ENCODE results near the gene ADGRB2. TPM values are rescaled to one million over a fixed set of nuclear protein-coding genes. Genes with fewer than 3 reads are reported as not detected.

The ADGRB2 gene
- polyA plus RNA-seq, 3 donors, result not detected

DNA sequence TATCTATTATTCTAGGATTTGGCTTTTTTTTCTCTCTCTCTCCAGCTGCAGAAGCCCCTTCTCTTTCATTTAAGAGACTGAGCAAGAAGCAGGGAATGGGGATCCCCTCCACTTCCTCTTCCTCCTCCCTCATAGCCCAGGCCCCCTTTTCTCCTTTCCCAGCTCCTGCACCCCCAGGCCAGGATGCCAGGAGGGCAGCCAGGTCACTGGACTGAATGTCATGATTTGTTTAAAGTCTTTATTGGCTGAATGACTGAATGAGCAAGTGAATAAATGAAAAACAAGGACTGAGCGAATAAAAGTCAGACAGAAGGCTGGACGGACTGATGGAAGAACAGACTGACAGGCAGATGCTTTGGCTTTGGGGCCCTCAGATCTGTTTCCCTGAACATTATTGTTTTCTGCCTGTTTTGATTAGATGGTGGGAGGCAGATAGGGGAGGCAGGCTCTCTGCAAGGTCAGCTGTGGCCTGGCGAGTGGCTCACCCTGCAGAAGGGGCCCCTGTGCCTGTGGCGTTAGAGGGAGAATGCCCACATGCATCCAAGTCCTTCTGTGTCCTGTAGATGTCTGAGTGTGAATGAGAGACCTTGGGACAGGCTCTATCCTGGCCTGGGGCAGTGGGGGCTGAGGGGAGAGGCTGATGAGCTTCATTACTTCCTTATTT lies 20.3 kb upstream of the ADGRB2 start:
- no peak for DNase-seq
- TF ChIP-seq, protein P1, sequence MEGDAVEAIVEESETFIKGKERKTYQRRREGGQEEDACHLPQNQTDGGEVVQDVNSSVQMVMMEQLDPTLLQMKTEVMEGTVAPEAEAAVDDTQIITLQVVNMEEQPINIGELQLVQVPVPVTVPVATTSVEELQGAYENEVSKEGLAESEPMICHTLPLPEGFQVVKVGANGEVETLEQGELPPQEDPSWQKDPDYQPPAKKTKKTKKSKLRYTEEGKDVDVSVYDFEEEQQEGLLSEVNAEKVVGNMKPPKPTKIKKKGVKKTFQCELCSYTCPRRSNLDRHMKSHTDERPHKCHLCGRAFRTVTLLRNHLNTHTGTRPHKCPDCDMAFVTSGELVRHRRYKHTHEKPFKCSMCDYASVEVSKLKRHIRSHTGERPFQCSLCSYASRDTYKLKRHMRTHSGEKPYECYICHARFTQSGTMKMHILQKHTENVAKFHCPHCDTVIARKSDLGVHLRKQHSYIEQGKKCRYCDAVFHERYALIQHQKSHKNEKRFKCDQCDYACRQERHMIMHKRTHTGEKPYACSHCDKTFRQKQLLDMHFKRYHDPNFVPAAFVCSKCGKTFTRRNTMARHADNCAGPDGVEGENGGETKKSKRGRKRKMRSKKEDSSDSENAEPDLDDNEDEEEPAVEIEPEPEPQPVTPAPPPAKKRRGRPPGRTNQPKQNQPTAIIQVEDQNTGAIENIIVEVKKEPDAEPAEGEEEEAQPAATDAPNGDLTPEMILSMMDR (IDR thresholded peaks at IDR 0.05), result no peak
- Histone ChIP-seq H3K4me2 (replicated peaks; ENCODE audit: extremely low read depth, low read length, poor library complexity, severe bottlenecking) (no peak overlapping the region), H3K4me3 (replicated peaks in 1 of 3; ENCODE audit: low read depth in 2 of 3, low read length in 3 of 3) (no peak overlapping the region), H4K20me1 (ENCODE audit: insufficient read depth, low read length) (no peaks in the 10 kb centered on the region), H3K9ac (ENCODE audit: insufficient read depth, low read length, poor library complexity, severe bottlenecking) (no peak overlapping the region), H3K79me2 (ENCODE audit: insufficient read depth, low read length) (no peaks in the 10 kb centered on the region), H3K4me1 (ENCODE audit: control insufficient read depth in 1 of 2, insufficient read depth in 2 of 2, low read length in 2 of 2) (peaks cover 8 to 17% of the 10 kb centered on the region in 2 donors), H3K9me3 (replicated peaks in 1 of 2; ENCODE audit: control insufficient read depth in 1 of 2, insufficient read depth in 1 of 2, low read length in 2 of 2) (no peaks in the 10 kb centered on the region), H3K27me3 (ENCODE audit: control insufficient read depth in 2 of 2, insufficient read depth in 2 of 2, low read length in 2 of 2) (no peaks in the 10 kb centered on the region), H2AFZ (ENCODE audit: insufficient read depth, low read depth, low read length, poor library complexity, severe bottlenecking) (no peak overlapping the region), H3K36me3 (replicated peaks in 1 of 2; ENCODE audit: control insufficient read depth in 1 of 2, insufficient read depth in 2 of 2, low read length in 2 of 2) (no peaks in the 10 kb centered on the region), H3K27ac (ENCODE audit: low read depth in 1 of 2, low read length in 2 of 2) (no peak overlapping the region)
- Mint-ChIP-seq H3K9me3 (peaks cover 0 to 2% (median 0%) of the 10 kb centered on the region in 7 donors), H3K27me3 (ENCODE audit: low read depth in 3 of 3) (peaks cover 0 to 6% (median 4%) of the 10 kb centered on the region in 3 donors), H3K4me3 (no peak overlapping the region), H3K4me1 (peaks cover 8% of the 10 kb centered on the region), H3K36me3 (no peaks in the 10 kb centered on the region), H3K27ac (no peak overlapping the region)
- intact Hi-C loops (cut with micrococcal nuclease), result loop anchor here (5.0 to 10.0 kb wide), 3 partner anchors 137 to 490 kb away; partner anchors contain the start of genes SNRNP40 (in 1 of the 2) and ZCCHC17 (in 1 of the 2)
- WGBS (ENCODE audit: insufficient coverage), result 94% methylated on average over 4 of the region's 4 CpGs

DNA sequence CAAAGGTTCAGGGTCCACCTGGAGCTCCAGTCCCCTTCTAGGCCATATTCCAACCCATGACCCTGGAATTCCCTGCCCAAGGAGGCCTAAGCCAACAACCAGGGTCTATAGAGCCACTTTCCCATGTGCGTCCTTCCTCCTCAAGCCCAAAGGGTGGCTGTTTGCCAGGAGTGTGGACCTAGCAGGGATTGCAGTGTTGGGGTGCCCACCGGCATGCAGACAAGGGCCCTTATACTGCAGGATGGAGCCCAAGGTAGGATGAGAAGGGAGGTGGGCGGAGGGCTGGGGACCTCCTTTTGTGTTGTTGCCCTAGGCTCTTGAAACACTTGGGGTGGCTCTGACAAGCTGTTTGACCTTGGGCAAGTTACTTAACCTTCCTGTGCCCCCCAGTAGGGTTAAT lies 19.7 kb upstream of the ADGRB2 start:
- H3K27me3 ChIP-seq (ENCODE audit: control insufficient read depth in 2 of 2, insufficient read depth in 2 of 2, low read length in 2 of 2), result no peaks in the 10 kb centered on the region
- Mint-ChIP-seq H3K9me3 (peaks cover 0 to 2% (median 0%) of the 10 kb centered on the region in 7 donors), H3K27me3 (ENCODE audit: low read depth in 3 of 3) (peaks cover 0 to 7% (median 7%) of the 10 kb centered on the region in 3 donors), H3K27ac (no peak overlapping the region), H3K4me1 (peaks cover 7% of the 10 kb centered on the region), H3K36me3 (no peaks in the 10 kb centered on the region), H3K4me3 (no peak overlapping the region)
- no peaks in the 10 kb centered on the region for H3K79me2 ChIP-seq (ENCODE audit: insufficient read depth, low read length)
- TF ChIP-seq, protein P1 (IDR thresholded peaks at IDR 0.05), result no peak
- H2AFZ ChIP-seq (ENCODE audit: insufficient read depth, low read depth, low read length, poor library complexity, severe bottlenecking), result no peak overlapping the region
- H3K4me1 ChIP-seq (ENCODE audit: control insufficient read depth in 1 of 2, insufficient read depth in 2 of 2, low read length in 2 of 2), result peaks cover 6 to 12% of the 10 kb centered on the region in 2 donors
- no peak for DNase-seq
- H3K9ac ChIP-seq (ENCODE audit: insufficient read depth, low read length, poor library complexity, severe bottlenecking), result no peak overlapping the region
- H3K4me3 ChIP-seq (replicated peaks in 1 of 3; ENCODE audit: low read depth in 2 of 3, low read length in 3 of 3), result no peak overlapping the region
- no peak overlapping the region for H3K27ac ChIP-seq (ENCODE audit: low read depth in 1 of 2, low read length in 2 of 2)
- H4K20me1 ChIP-seq (ENCODE audit: insufficient read depth, low read length), result no peaks in the 10 kb centered on the region
- 100% methylated on average over 3 of the region's 3 CpGs for WGBS (ENCODE audit: insufficient coverage)
- intact Hi-C loops (cut with micrococcal nuclease), result loop anchor here in 1 of 2 donors (10.0 kb wide), 1 partner anchor 489 kb away; the partner anchor contains the start of genes SNRNP40 and ZCCHC17
- no peaks in the 10 kb centered on the region for H3K9me3 ChIP-seq (replicated peaks in 1 of 2; ENCODE audit: control insufficient read depth in 1 of 2, insufficient read depth in 1 of 2, low read length in 2 of 2)
- no peak overlapping the region for H3K4me2 ChIP-seq (replicated peaks; ENCODE audit: extremely low read depth, low read length, poor library complexity, severe bottlenecking)
- H3K36me3 ChIP-seq (replicated peaks in 1 of 2; ENCODE audit: control insufficient read depth in 1 of 2, insufficient read depth in 2 of 2, low read length in 2 of 2), result no peaks in the 10 kb centered on the region

Measured in CD14-positive monocyte (primary cell).